HepG2 (cell line): ENCODE results near the gene PRKD2. TPM values are rescaled to one million over a fixed set of nuclear protein-coding genes. Genes with fewer than 3 reads are reported as not detected.

Experiments used
- ATAC-seq: fragments of 200-7000 bp; cut with Tn5 transposase; 3 replicates; pipeline ENCODE4 v1.9.1; 2020; ENCODE audit warnings: mild to moderate bottlenecking, moderate library complexity
- BruUV-seq: library from RNA; stranded (reverse); fragments of 400-500 nt; replicated peaks from 2 replicates; lab custom pipeline; 2021; lab: Mats Ljungman, UMichigan
- CTCF ChIA-PET: fragments of 300-600 bp; formaldehyde crosslinking; extraction: SDS; loops from one replicate; lab custom pipeline; 2021; ENCODE audit warnings: low total read pairs, inconsistent platforms, low intra/inter-chr PET ratio; lab: Yijun Ruan, JAX
- POLR2A ChIA-PET: fragments of 350-600 bp; sonication (Branson Sonifier 250); formaldehyde crosslinking; loops from one replicate; lab custom pipeline; 2020; ENCODE audit warnings: antibody characterized with exemption, inconsistent platforms; lab: Yijun Ruan, JAX
- DNase-seq: peaks from one replicate; pipeline ENCODE4 v3.0.0-alpha.2; 2015; ENCODE audit warnings: low spot score
- FAIRE-seq: peaks from 3 replicates; lab custom pipeline; 2011; peaks lifted over from hg19 to GRCh38; lab: Jason Lieb, UNC
- H2AFZ ChIP-seq: one replicate; pipeline ENCODE4 v1.6.1; 2011; ENCODE audit warnings: low read length, inconsistent platforms
- H3K27ac ChIP-seq: fragments of 300-600 bp; 3 replicates; pipeline ENCODE4 v1.8.0; 2011; ENCODE audit warnings: mixed run types, mild to moderate bottlenecking, mixed read lengths, low read length, inconsistent platforms; ENCODE audit not compliant: insufficient read depth; ENCODE audit errors: extremely low read length
- H3K27me3 ChIP-seq, 2 experiments: fragments of 200-600 bp in 1 of 2; 2 replicates in 1 of 2; 3 replicates in 1 of 2; pipeline versions ENCODE4 v1.6.0 to v1.8.0; 2011; ENCODE audit warnings: low read length in 2 of 2, mild to moderate bottlenecking in 2 of 2, moderate library complexity in 2 of 2, inconsistent platforms in 1 of 2; ENCODE audit not compliant: insufficient read depth in 2 of 2, control insufficient read depth in 1 of 2
- H3K36me3 ChIP-seq, 2 experiments: fragments of 200-600 bp in 1 of 2; replicated peaks in 1 of 2; 2 replicates in 1 of 2; 3 replicates in 1 of 2; pipeline versions ENCODE4 v1.5.1 to v1.8.0; 2011; ENCODE audit warnings: low read length in 2 of 2, inconsistent platforms in 1 of 2; ENCODE audit not compliant: insufficient read depth in 2 of 2, control insufficient read depth in 1 of 2
- H3K4me1 ChIP-seq: 2 replicates; pipeline ENCODE4 v1.5.1; 2012; ENCODE audit warnings: low read length, inconsistent platforms; ENCODE audit not compliant: insufficient read depth
- H3K4me2 ChIP-seq: 2 replicates; pipeline ENCODE4 v1.6.0; 2011; ENCODE audit warnings: low read depth, low read length, inconsistent platforms
- H3K4me3 ChIP-seq, 3 experiments: fragments of 200-600 bp in 1 of 3; sonication (generic), shearing (Covaris generic) in 1 of 3; replicated peaks in 1 of 3; 2 replicates each; pipeline ENCODE4 v1.5.1; 2011 to 2016; ENCODE audit warnings: low read length in 3 of 3, inconsistent platforms in 2 of 3, low read depth in 2 of 3, mild to moderate bottlenecking in 2 of 3, control low read depth in 1 of 3, mixed read lengths in 1 of 3; ENCODE audit not compliant: insufficient read depth in 1 of 3
- H3K79me2 ChIP-seq: one replicate; pipeline ENCODE4 v1.6.1; 2011; ENCODE audit warnings: low read length, inconsistent platforms; ENCODE audit not compliant: insufficient read depth
- H3K9ac ChIP-seq: 2 replicates; pipeline ENCODE4 v1.6.0; 2011; ENCODE audit warnings: mild to moderate bottlenecking, low read depth, low read length, inconsistent platforms; ENCODE audit not compliant: insufficient read depth
- H3K9me3 ChIP-seq: 2 replicates; pipeline ENCODE4 v1.5.1; 2012; ENCODE audit warnings: mild to moderate bottlenecking, low read length
- H4K20me1 ChIP-seq: 2 replicates; pipeline ENCODE4 v1.6.0; 2011; ENCODE audit warnings: inconsistent platforms, mild to moderate bottlenecking, low read length, moderate library complexity; ENCODE audit not compliant: insufficient read depth
- CREM ChIP-seq, 2 experiments: sonication (generic) in 1 of 2; formaldehyde crosslinking in 1 of 2; IDR thresholded peaks; 2 replicates each; pipeline versions ENCODE4 v1.4.0 to v1.6.1; 2016 to 2020; ENCODE audit warnings: antibody characterized with exemption in 1 of 2, mild to moderate bottlenecking in 1 of 2, missing genetic modification reagents in 1 of 2
- GATAD1 ChIP-seq: IDR thresholded peaks from 2 replicates; pipeline ENCODE4 v1.6.1; 2016; ENCODE audit warnings: missing genetic modification reagents, missing compliant biosample characterization
- KAT8 ChIP-seq: IDR thresholded peaks from 2 replicates; pipeline ENCODE4 v1.6.1; 2016; ENCODE audit warnings: missing genetic modification reagents, missing compliant biosample characterization
- NRL ChIP-seq: sonication (generic); formaldehyde crosslinking; IDR thresholded peaks from 2 replicates; pipeline ENCODE4 v1.5.0; 2020; ENCODE audit warnings: missing genetic modification reagents, mild to moderate bottlenecking, moderate library complexity, borderline replicate concordance
- RARG ChIP-seq: sonication (generic); formaldehyde crosslinking; IDR thresholded peaks from 2 replicates; pipeline ENCODE4 v1.4.0; 2020; ENCODE audit warnings: low read depth, mild to moderate bottlenecking, missing genetic modification reagents
- SP1 ChIP-seq, 2 experiments: fragments of 450-650 bp in 1 of 2; sonication (generic) in 1 of 2; formaldehyde crosslinking in 1 of 2; IDR thresholded peaks; 2 replicates each; pipeline versions ENCODE4 v1.4.0 to v1.6.1; 2016 to 2020; ENCODE audit warnings: missing genetic modification reagents in 1 of 2
- ZMYM2 ChIP-seq: sonication (generic); formaldehyde crosslinking; IDR thresholded peaks from 2 replicates; pipeline ENCODE4 v1.8.0; 2022; ENCODE audit warnings: mild to moderate bottlenecking, missing genetic modification reagents
- ZNF143 ChIP-seq: sonication (generic); formaldehyde crosslinking; IDR thresholded peaks from 2 replicates; pipeline ENCODE4 v1.4.0; 2020; ENCODE audit warnings: missing genetic modification reagents
- ZNF335 ChIP-seq: sonication (generic); formaldehyde crosslinking; IDR thresholded peaks from 2 replicates; pipeline ENCODE4 v1.4.0; 2020; ENCODE audit warnings: missing genetic modification reagents
- ZNF766 ChIP-seq: sonication (generic); formaldehyde crosslinking; IDR thresholded peaks from 2 replicates; pipeline ENCODE4 v1.5.0; 2020; ENCODE audit warnings: missing genetic modification reagents, borderline replicate concordance
- WGBS: methylation state at CpG from one replicate; pipeline ENCODE4 v1.1.6; 2017; ENCODE audit warnings: low lambda C conversion rate; 5-methylcytosine and 5-hydroxymethylcytosine counted together
- in situ Hi-C: cut with HindIII; loops from 2 replicates; pipeline ENCODE4 v1.10.0; 2017; ENCODE audit warnings: low pct_unique_long_range_greater_than_20kb; ENCODE audit not compliant: extremely low pct_ligation_motif_present
- intact Hi-C: fragments of 100-400 bp; cut with micrococcal nuclease; formaldehyde crosslinking; loops from one replicate; pipeline ENCODE4 v1.10.0; 2022; ENCODE audit not compliant: unreplicated experiment
- polyA plus RNA-seq, 8 experiments: library from polyadenylated mRNA; depleted of rRNA in 3 of 8; stranded (reverse) in 7 of 8; unstranded in 1 of 8; fragments of >200 nt; fragmentation: Illumina TruSeq in 4 of 8; extraction: Trizol in 4 of 8; gene quantifications; 2 replicates each; pipeline versions ENCODE4 v1.2.1 to v1.2.3, GENCODE V29; 2011 to 2016; ENCODE audit warnings: low read depth in 4 of 8, missing spikeins in 1 of 8, mixed read lengths in 1 of 8; ENCODE audit not compliant: insufficient read depth in 1 of 8
- total RNA-seq, 5 experiments: library from RNA; depleted of rRNA; stranded (reverse); fragments of >200 nt; fragmentation: Illumina TruSeq; extraction: Trizol; gene quantifications; 2 replicates each; pipeline ENCODE4 v1.2.3, GENCODE V29; 2016; ENCODE audit warnings: low read depth in 1 of 5
- TF ChIP-seq, protein P1 (sequence below): sonication (generic); formaldehyde crosslinking; IDR thresholded peaks from 2 replicates; pipeline ENCODE4 v1.4.0; 2020; ENCODE audit warnings: mild to moderate bottlenecking, missing genetic modification reagents
- TF ChIP-seq, protein P2 (sequence below), 2 experiments: sonication (generic) in 1 of 2; formaldehyde crosslinking in 1 of 2; IDR thresholded peaks; 2 replicates each; pipeline versions ENCODE4 v1.6.1 to v1.9.0; 2014 to 2022; ENCODE audit warnings: antibody characterized with exemption in 1 of 2, borderline replicate concordance in 1 of 2, inconsistent platforms in 1 of 2, low read depth in 1 of 2, missing genetic modification reagents in 1 of 2
- TF ChIP-seq, protein P3 (sequence below): sonication (generic); formaldehyde crosslinking; IDR thresholded peaks from 2 replicates; pipeline ENCODE4 v1.5.0; 2020; ENCODE audit warnings: mild to moderate bottlenecking, missing genetic modification reagents, moderate library complexity

Gene PRKD2
- total and polyA plus RNA-seq, 2 of the 13 experiments (the other 11 are each of a cell fraction or from before 2014, with no cell fraction given), result 6.7 to 7.3 TPM

DNA sequence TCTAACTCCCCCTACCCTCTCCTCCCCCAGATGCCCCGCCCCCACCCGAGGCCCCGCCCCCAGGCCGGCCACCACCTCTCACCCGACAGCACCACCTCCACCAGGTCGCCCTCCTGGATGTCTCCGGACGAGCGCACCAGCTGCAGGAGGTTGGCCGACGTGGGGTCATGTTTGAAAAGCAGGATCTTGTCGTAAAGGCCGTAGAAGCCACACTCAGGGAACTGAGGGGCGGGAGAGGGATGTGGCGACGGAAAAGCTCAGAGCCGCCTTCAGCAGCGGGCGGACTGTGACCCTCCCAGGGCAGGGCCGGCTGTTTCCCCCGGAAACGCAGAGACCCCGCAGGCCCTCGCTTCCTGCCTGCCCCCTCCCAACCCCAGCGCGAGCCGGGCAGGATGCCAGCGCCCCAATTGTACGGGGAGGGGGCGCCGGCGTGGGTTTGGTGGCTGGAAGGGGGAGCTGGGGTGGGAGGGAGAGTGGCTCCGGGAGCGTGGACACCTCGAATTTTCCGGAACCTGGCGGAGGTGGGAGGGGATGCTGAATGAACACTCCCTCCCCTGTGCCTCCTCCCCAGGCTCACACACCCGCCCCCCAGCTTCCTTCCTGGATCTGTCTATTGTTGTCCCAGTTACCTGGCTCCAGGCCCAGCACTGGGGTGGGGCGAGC lies 3.0 kb downstream of the PRKD2 start:
- 0% methylated on average over 13 of the region's 39 CpGs for WGBS
- Histone ChIP-seq H3K9ac (peak overlapping the region; percentile 75), H3K36me3 (0 out of 5 replicates have a peak, but pooled peaks cover 0 to 2% of the 10 kb centered on the region in 2 experiments), H3K27ac (peak overlapping the region; percentile 69), H3K4me2 (peak overlapping the region; percentile 96), H3K4me1 (peaks cover 15% of the 10 kb centered on the region), H4K20me1 (no peaks in the 10 kb centered on the region), H3K9me3 (no peaks in the 10 kb centered on the region), H2AFZ (no peak overlapping the region), H3K27me3 (no peaks in the 10 kb centered on the region; a peak in 1 of 5 replicates), H3K4me3 (peak overlapping the region; percentile 79 to 83 (median 82)), H3K79me2 (peaks cover 20% of the 10 kb centered on the region)
- ATAC-seq (peak; percentile 71), FAIRE-seq (no peak), DNase-seq (peak; percentile 75)
- intact Hi-C loops, result no loop called here
- in situ Hi-C loops, result no loop called here
- POLR2A ChIA-PET, result interaction anchor here (0.8 to 2.1 kb wide), 6 partner anchors 9 to 114 kb away, joined by 4 to 9 read pairs (median 5); partner anchors contain the start of genes CALM3, DACT3 and SLC1A5
- CTCF ChIA-PET, result no interaction called here
- BruUV-seq, result no TSS peak
- TF ChIP-seq ZMYM2 (CRISPR knock-in tag) (no peak), RARG (CRISPR knock-in tag) (no peak), CREM (IDR thresholded peaks at IDR 0.05) (no peak), CREM (CRISPR knock-in tag; IDR thresholded peaks at IDR 0.05) (no peak), GATAD1 (CRISPR knock-in tag) (peak; percentile 49; the same call in 1 of the 2 replicates), SP1 (IDR thresholded peaks at IDR 0.05) (no peak), SP1 (CRISPR knock-in tag; IDR thresholded peaks at IDR 0.05) (peak; percentile 45; the same call in 1 of the 2 replicates), ZNF766 (CRISPR knock-in tag) (no peak), ZNF143 (CRISPR knock-in tag) (no peak), NRL (0 out of 2 replicates have a peak, but pooled peaks have one; percentile 34), KAT8 (peak; percentile 82), ZNF335 (CRISPR knock-in tag) (peak; percentile 30; the same call in 1 of the 2 replicates)
- TF ChIP-seq, protein P1, sequence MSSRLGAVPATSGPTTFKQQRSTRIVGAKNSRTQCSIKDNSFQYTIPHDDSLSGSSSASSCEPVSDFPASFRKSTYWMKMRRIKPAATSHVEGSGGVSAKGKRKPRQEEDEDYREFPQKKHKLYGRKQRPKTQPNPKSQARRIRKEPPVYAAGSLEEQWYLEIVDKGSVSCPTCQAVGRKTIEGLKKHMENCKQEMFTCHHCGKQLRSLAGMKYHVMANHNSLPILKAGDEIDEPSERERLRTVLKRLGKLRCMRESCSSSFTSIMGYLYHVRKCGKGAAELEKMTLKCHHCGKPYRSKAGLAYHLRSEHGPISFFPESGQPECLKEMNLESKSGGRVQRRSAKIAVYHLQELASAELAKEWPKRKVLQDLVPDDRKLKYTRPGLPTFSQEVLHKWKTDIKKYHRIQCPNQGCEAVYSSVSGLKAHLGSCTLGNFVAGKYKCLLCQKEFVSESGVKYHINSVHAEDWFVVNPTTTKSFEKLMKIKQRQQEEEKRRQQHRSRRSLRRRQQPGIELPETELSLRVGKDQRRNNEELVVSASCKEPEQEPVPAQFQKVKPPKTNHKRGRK (CRISPR knock-in tag), result no peak
- TF ChIP-seq, protein P2, sequence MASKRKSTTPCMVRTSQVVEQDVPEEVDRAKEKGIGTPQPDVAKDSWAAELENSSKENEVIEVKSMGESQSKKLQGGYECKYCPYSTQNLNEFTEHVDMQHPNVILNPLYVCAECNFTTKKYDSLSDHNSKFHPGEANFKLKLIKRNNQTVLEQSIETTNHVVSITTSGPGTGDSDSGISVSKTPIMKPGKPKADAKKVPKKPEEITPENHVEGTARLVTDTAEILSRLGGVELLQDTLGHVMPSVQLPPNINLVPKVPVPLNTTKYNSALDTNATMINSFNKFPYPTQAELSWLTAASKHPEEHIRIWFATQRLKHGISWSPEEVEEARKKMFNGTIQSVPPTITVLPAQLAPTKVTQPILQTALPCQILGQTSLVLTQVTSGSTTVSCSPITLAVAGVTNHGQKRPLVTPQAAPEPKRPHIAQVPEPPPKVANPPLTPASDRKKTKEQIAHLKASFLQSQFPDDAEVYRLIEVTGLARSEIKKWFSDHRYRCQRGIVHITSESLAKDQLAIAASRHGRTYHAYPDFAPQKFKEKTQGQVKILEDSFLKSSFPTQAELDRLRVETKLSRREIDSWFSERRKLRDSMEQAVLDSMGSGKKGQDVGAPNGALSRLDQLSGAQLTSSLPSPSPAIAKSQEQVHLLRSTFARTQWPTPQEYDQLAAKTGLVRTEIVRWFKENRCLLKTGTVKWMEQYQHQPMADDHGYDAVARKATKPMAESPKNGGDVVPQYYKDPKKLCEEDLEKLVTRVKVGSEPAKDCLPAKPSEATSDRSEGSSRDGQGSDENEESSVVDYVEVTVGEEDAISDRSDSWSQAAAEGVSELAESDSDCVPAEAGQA (IDR thresholded peaks at IDR 0.05; ENCODE audit: low read depth), result no peak
- TF ChIP-seq, protein P2 (CRISPR knock-in tag; IDR thresholded peaks at IDR 0.05; ENCODE audit: borderline replicate concordance), result no peak
- TF ChIP-seq, protein P3, sequence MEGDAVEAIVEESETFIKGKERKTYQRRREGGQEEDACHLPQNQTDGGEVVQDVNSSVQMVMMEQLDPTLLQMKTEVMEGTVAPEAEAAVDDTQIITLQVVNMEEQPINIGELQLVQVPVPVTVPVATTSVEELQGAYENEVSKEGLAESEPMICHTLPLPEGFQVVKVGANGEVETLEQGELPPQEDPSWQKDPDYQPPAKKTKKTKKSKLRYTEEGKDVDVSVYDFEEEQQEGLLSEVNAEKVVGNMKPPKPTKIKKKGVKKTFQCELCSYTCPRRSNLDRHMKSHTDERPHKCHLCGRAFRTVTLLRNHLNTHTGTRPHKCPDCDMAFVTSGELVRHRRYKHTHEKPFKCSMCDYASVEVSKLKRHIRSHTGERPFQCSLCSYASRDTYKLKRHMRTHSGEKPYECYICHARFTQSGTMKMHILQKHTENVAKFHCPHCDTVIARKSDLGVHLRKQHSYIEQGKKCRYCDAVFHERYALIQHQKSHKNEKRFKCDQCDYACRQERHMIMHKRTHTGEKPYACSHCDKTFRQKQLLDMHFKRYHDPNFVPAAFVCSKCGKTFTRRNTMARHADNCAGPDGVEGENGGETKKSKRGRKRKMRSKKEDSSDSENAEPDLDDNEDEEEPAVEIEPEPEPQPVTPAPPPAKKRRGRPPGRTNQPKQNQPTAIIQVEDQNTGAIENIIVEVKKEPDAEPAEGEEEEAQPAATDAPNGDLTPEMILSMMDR, result 0 out of 2 replicates have a peak, but pooled peaks have one; percentile 4
